Measurements from ENCODE around the gene FGF10.

FGF10 gene

DNA sequence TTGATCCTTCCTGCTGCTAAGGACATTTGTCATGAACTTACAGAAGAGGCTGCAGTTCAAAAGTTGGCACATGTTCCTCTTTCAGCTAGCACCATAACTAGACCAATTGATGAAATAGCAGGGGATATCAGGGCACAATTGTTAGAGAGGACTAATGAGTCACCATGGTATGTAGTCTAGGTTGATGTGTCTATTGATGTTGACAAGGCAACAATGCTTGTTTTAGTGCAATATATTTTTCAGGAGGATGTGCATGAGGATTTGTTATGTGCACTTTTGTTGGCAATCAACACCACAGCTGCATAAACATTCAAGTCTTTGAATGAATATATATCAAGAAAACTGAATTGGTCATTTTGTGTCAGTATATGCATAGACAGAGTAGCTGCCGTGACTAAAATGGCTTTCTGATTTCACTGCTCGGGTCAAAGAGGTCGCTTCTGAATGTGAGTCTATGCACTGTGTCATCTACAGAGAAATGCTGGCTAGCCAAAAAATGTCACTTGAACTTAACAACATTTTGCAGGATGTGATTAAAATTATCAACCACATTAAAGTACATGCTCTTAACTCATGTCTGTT is 68.0 kb downstream of the FGF10 start:
- H3K4me3 Mint-ChIP-seq = no peak overlapping the region
- CTCF ChIA-PET = no interaction called here

DNA sequence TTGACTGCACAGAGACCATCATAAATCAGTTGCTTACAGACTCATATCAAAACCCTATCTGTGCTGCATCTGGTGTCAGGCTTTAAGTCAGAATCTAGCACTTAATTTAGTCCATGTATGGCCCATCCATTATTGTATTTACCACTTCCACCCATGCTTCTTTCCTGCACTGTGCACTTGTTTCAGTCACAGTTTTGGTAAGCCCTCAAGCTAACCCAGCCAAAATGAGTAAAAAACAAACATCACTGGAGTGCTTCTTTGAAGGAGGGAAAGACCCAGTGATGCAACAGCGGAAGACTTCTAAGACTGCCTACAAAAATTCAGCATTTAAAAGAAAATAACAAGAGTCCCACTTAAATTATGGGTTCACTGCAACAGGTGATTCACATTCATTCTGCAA is 69.0 kb downstream of the FGF10 start:
- no peak for DNase-seq
- Mint-ChIP-seq H3K36me3 (no peaks in the 10 kb centered on the region), H3K27me3 (no peaks in the 10 kb centered on the region), H3K4me1 (no peaks in the 10 kb centered on the region), H3K4me3 (no peak overlapping the region), H3K27ac (no peak overlapping the region), H3K9me3 (peaks cover 3% of the 10 kb centered on the region)
- CTCF ChIA-PET = interaction anchor here (1.0 kb wide), 1 partner anchor 13 kb away, joined by 3 read pairs; no protein-coding TSS in a partner anchor

More for the DNA sequence above, 68.0 kb downstream of the FGF10 start:
- Mint-ChIP-seq H3K4me1 (no peaks in the 10 kb centered on the region), H3K27me3 (no peaks in the 10 kb centered on the region), H3K27ac (no peak overlapping the region), H3K9me3 (peaks cover 3% of the 10 kb centered on the region), H3K36me3 (no peaks in the 10 kb centered on the region)
- no peak for DNase-seq

DNA sequence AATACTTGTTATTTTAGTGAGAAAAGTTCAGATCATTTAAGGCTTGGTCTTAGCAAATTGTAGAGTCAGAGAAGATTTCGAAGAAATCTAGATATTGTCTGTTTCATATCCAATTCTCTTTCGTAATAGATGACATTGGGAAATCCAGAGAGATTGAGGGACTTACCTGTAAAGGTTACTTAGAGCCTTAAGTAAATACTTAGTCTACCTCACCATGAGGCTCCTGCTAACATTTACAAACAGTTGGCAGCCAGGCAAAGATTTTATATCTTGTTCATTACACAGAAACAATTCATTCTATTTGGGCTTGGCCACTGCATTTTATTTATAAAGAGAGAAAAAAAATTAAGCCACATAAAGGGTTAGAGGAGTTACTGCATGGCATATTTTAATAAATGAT is 70.3 kb downstream of the FGF10 start:
- no peak overlapping the region for H3K27ac Mint-ChIP-seq
- H3K9me3 Mint-ChIP-seq = peaks cover 3% of the 10 kb centered on the region
- H3K36me3 Mint-ChIP-seq = no peaks in the 10 kb centered on the region
- no peak for DNase-seq
- H3K27me3 Mint-ChIP-seq = no peaks in the 10 kb centered on the region
- H3K4me3 Mint-ChIP-seq = no peak overlapping the region
- CTCF ChIA-PET = no interaction called here
- no peaks in the 10 kb centered on the region for H3K4me1 Mint-ChIP-seq

DNA sequence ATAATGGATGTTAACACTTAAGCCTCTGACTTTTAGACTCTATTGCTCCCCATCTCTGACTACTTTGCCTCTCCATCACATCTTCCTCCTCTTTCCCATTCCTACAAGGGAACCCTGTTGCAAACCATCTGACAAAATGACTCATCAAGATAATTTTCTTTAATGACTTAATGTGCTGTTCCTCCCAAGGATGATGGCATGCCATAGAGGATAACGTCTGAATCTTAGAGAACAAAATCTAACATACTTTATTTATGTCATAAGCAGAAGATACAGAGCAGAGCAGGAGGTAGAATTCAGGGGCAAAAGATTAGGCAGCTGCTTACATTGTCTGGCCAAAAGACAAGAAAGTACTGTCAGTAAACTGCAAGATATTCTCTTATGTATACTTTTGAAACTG is 76.8 kb downstream of the FGF10 start:
- no peaks in the 10 kb centered on the region for H3K4me1 Mint-ChIP-seq

DNA sequence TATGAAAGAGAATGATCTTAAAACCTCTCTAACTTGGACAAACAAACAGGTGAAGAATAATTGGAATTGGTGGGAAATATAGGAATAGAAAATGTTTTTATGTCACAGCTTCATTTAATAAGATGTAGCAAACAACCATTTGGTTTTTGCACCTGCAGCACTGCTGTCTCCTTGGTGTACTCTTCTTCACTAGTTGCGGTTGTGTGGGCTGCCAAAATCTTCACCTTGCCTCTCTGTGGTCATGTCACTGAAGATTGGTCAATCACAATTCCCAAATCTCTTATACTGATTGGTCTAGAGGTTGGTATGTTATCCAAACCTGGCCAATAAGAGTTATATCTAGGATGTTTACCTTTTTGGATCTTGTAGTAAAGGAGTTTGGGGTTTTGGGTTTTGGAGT is 88.7 kb downstream of the FGF10 start:
- no peaks in the 10 kb centered on the region for H3K27me3 Mint-ChIP-seq
- CTCF ChIA-PET = no interaction called here
- no peak for DNase-seq

More for the DNA sequence above, 76.8 kb downstream of the FGF10 start:
- no peaks in the 10 kb centered on the region for H3K36me3 Mint-ChIP-seq
- H3K27me3 Mint-ChIP-seq = no peaks in the 10 kb centered on the region
- CTCF ChIA-PET = no interaction called here
- no peak for DNase-seq
- H3K9me3 Mint-ChIP-seq = no peaks in the 10 kb centered on the region
- no peak overlapping the region for H3K27ac Mint-ChIP-seq
- H3K4me3 Mint-ChIP-seq = no peak overlapping the region

DNA sequence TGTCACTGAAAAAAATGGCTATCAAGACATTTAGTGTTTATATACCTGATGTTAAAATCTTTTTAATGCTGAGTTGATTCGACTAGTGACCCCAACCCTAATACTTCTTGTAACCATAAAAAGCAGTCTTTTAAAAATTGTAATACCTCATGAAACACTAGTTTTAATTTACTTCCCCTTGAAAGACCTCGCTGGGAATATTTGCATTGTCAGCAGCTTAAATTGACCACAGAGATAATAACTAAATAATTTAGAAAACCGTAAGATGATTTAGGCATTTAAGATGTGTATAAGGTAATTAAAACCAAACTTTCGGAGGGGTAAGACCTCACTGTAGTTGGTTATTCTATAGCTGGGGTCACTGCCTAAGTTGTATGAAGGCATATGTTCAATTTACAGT is 89.8 kb downstream of the FGF10 start:
- Mint-ChIP-seq H3K36me3 (no peaks in the 10 kb centered on the region), H3K27ac (no peak overlapping the region), H3K9me3 (no peaks in the 10 kb centered on the region), H3K27me3 (no peaks in the 10 kb centered on the region), H3K4me3 (no peak overlapping the region), H3K4me1 (no peaks in the 10 kb centered on the region)
- CTCF ChIA-PET = no interaction called here
- no peak for DNase-seq

More for the DNA sequence above, 88.7 kb downstream of the FGF10 start:
- H3K4me3 Mint-ChIP-seq = no peak overlapping the region
- H3K27ac Mint-ChIP-seq = no peak overlapping the region
- H3K4me1 Mint-ChIP-seq = no peaks in the 10 kb centered on the region
- H3K36me3 Mint-ChIP-seq = no peaks in the 10 kb centered on the region
- H3K9me3 Mint-ChIP-seq = no peaks in the 10 kb centered on the region

DNA sequence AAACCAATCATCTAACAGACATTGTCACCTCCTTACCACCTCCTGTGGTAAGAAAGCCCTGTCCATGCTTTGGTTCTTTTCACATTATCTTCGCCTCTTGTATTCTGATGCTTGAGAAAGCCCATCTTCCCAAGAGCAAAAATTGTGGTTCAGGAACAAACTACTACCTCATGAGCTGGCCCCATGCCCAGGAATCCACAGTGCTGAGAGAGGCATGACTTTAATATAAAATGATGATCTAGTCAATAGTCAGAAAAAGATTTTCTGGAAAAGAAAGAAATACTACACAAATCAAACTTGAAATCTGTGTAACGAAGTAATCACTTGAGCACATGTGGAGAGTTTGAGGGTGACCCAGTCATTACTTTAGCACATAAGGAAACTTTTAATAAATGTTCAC is 94.7 kb downstream of the FGF10 start:
- Mint-ChIP-seq H3K4me1 (no peaks in the 10 kb centered on the region), H3K9me3 (peaks cover 2% of the 10 kb centered on the region), H3K4me3 (no peak overlapping the region), H3K27ac (no peak overlapping the region), H3K36me3 (no peaks in the 10 kb centered on the region), H3K27me3 (no peaks in the 10 kb centered on the region)
- DNase-seq = no peak
- CTCF ChIA-PET = no interaction called here

DNA sequence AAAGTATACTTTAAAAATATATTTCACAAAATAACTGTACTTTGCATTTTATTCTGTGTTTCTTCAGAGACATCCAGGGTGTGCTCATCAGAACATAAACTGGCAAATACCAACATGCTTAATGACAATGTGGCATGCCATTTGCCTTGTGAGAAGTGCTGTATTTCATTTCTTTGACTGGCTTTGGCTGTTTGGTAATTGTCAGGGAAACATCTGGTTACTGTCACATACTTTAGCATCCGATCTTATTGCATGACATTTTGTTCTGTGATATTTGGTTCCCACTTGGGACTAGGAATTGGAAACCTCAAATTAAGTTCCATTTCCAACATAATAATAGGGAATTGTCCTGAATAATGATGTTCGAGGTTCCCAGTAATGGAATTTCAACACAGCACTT is 96.5 kb downstream of the FGF10 start:
- H3K36me3 Mint-ChIP-seq = no peaks in the 10 kb centered on the region
- H3K4me3 Mint-ChIP-seq = no peak overlapping the region
- H3K27me3 Mint-ChIP-seq = no peaks in the 10 kb centered on the region
- H3K4me1 Mint-ChIP-seq = no peaks in the 10 kb centered on the region
- no peak for DNase-seq
- H3K27ac Mint-ChIP-seq = no peak overlapping the region
- H3K9me3 Mint-ChIP-seq = peaks cover 2% of the 10 kb centered on the region
- CTCF ChIA-PET = no interaction called here

DNA sequence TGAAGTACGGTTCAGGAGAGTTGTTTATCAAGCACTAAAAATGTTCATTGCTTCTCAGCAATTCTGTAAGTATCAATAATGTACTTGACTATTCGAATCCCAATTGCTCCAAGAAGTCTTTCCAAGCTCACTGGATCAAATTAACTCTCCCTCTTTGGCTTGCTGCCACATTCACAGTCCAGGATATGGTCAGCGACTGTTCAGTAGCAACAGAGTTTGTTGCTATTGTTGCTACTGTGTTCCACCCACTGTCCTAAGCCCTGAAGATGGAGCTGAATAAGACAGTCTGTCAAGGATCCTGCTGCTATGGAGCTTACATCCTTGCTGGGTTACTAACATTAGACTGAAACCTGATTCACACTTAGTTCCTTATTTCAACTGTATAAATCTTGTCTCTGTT is 110.8 kb downstream of the FGF10 start:
- Mint-ChIP-seq H3K4me3 (no peak overlapping the region), H3K9me3 (peaks cover 2% of the 10 kb centered on the region), H3K36me3 (no peaks in the 10 kb centered on the region), H3K27ac (no peak overlapping the region), H3K27me3 (no peaks in the 10 kb centered on the region), H3K4me1 (no peaks in the 10 kb centered on the region)
- CTCF ChIA-PET = no interaction called here
- no peak for DNase-seq

DNA sequence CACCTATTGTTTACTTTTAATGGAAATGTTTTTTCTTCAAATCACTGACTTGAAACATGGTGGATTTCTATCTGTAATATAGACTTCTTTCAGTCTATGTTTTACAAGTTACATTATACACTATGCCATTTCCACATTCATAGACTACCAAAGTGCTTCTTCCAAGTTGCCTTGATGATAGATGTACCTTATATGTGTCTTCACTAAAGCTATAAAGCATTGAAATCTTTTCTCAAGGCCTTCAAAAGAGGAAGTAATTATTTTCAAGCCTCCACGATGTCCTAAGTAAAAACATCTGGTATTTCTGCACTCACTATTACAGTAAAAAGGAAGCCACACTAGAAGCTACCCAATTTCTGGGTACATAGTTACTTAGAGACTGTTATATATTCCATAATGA is 113.3 kb downstream of the FGF10 start:
- no peak overlapping the region for H3K27ac Mint-ChIP-seq
- no peak overlapping the region for H3K4me3 Mint-ChIP-seq
- H3K4me1 Mint-ChIP-seq = no peaks in the 10 kb centered on the region
- no peak for DNase-seq
- H3K36me3 Mint-ChIP-seq = no peaks in the 10 kb centered on the region
- no peaks in the 10 kb centered on the region for H3K27me3 Mint-ChIP-seq
- CTCF ChIA-PET = no interaction called here
- H3K9me3 Mint-ChIP-seq = peaks cover 2% of the 10 kb centered on the region

DNA sequence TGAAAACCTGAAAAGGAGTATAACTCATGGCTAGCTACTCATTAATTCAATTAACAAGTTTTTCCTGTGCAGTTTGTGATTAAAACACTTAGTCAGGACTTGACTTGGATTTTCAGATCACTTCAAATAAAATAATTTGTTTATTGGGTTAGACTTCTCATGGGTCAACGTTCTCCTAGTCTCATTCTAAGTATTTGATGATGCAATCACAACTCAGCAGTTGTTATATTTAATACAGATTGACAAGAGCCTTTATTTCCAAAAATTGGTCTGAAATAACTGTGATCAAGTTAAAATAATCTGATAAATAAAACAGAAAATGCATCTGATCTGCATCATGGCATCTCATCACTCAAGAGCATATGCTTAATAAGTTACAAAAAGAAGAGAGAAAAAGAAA is 113.9 kb downstream of the FGF10 start:
- Mint-ChIP-seq H3K27ac (no peak overlapping the region), H3K9me3 (peaks cover 2% of the 10 kb centered on the region), H3K4me3 (no peak overlapping the region), H3K36me3 (no peaks in the 10 kb centered on the region), H3K27me3 (no peaks in the 10 kb centered on the region), H3K4me1 (no peaks in the 10 kb centered on the region)
- DNase-seq = no peak
- CTCF ChIA-PET = no interaction called here

DNA sequence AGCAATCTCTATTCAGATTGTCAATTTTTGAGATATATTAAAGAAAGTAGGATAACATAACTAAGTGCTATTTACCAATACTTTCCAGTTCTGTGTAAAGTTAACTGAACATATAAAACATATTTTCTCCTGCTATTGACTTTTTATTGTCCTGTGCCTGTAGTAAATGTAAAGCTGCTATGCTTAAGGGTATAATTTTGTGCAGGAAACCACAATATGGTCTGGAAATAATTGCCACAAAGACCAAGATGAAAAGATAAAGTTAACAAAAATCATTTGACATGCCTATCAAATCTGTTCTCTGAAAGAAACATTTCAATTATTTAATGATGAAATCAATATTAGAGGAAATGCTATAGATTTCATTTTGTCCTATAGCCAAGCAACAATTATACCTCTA is 121.3 kb downstream of the FGF10 start:
- no peaks in the 10 kb centered on the region for H3K9me3 Mint-ChIP-seq
- no peak overlapping the region for H3K27ac Mint-ChIP-seq
- H3K27me3 Mint-ChIP-seq = no peaks in the 10 kb centered on the region
- H3K36me3 Mint-ChIP-seq = no peaks in the 10 kb centered on the region
- H3K4me3 Mint-ChIP-seq = no peak overlapping the region
- DNase-seq = no peak
- CTCF ChIA-PET = no interaction called here
- H3K4me1 Mint-ChIP-seq = no peaks in the 10 kb centered on the region

DNA sequence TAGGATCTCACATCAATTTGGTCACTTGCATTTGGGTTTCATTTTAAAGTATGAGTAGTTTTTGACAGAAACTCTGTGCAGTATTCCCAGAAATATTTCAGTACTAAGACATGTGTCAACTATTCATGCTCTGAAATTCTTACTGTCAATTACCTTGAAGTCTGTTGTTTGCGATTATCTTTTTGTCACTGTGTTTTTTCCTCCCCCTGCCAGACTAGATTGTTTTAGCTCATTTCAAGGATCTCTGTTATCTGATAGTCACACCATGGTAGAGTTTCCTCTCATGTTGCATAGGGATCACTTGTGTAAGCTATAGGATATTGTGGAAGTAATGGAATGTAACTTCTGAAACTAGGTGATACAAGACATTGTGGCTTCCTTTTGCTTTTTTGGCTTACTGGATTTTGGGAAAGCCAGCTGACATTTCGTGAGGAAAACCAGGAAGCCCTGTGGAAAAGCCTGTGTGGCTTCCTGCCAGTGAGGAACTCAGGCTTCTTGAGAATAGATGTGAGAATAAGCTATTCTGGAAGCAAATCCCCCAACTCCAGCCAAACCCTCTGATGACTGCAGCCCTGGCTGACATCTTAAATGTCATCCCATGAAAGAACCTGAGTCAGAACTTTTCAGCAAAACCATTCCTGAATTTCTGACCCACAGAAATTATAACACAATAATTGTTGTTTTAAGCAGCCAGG is 122.2 kb downstream of the FGF10 start:
- Mint-ChIP-seq H3K9me3 (peaks cover 3% of the 10 kb centered on the region), H3K36me3 (no peaks in the 10 kb centered on the region), H3K27ac (no peak overlapping the region)

DNA sequence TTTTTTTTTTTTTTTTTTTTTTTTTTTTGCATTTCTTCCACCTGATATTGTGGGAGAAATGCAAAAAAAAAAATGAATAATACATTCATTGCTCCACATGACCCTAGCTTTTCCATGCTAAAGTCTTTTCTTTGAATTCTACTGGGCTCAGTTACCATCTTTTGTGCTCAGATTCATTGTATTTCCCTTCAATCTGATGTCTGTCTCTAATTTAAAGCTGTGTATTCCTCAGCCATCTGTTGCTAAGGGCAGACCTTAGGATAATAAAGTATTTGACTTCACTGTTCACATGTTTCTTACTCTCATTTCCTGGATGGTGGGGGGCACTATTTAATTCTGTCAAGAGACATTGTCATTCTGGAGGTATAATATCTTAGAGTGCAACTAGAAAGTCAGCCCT is 123.5 kb downstream of the FGF10 start:
- CTCF ChIA-PET = no interaction called here
- H3K4me1 Mint-ChIP-seq = no peaks in the 10 kb centered on the region
- no peak for DNase-seq
- H3K36me3 Mint-ChIP-seq = no peaks in the 10 kb centered on the region
- H3K4me3 Mint-ChIP-seq = no peak overlapping the region
- H3K27me3 Mint-ChIP-seq = no peaks in the 10 kb centered on the region
- peaks cover 3% of the 10 kb centered on the region for H3K9me3 Mint-ChIP-seq
- H3K27ac Mint-ChIP-seq = no peak overlapping the region

More for the DNA sequence above, 122.2 kb downstream of the FGF10 start:
- Mint-ChIP-seq H3K4me3 (no peak overlapping the region), H3K4me1 (no peaks in the 10 kb centered on the region), H3K27me3 (no peaks in the 10 kb centered on the region)
- CTCF ChIA-PET = no interaction called here
- no peak for DNase-seq

DNA sequence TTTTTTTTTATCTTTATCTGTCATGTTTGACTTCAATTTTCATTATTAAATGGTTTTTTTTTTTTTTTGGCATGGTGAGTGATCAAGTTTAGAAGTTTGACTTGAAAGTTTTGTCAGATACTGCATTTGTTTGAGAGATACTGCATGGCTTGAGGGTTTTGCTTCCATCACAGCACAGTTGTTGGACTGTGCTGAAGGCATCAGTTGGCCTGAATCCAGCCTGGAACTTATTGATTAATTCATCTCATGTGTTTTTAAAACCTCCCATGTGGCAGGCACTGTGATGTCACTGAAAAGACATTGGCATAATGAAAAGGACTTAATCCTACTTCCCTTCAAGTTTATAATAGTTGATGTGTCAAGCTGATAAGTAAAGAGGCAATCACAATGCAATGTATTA is 128.4 kb downstream of the FGF10 start:
- CTCF ChIA-PET = no interaction called here
- H3K9me3 Mint-ChIP-seq = peaks cover 5% of the 10 kb centered on the region
- no peaks in the 10 kb centered on the region for H3K36me3 Mint-ChIP-seq
- no peak for DNase-seq
- no peak overlapping the region for H3K4me3 Mint-ChIP-seq
- H3K27ac Mint-ChIP-seq = no peak overlapping the region
- H3K4me1 Mint-ChIP-seq = no peaks in the 10 kb centered on the region
- H3K27me3 Mint-ChIP-seq = no peaks in the 10 kb centered on the region

All from activated naive CD4-positive, alpha-beta T cell treated with anti-CD3 and anti-CD28 coated beads, Interleukin-2, amount 10 ng/mL, durations not matched to agents 7 days and 5 days (primary cell).